Measurements from ENCODE around the gene CD47.

- TF ChIP-seq POLR2AphosphoS5 (IDR thresholded peaks at IDR 0.05; ENCODE audit: borderline replicate concordance, low read depth, low read length) (no peak), EZH2 (IDR thresholded peaks at IDR 0.05) (no peak)
Observed at GRCh38 chr3:108054935-108055334, 35.9 kb downstream of the CD47 start.
